M059J (cell line): ENCODE measurements around the gene SETDB2. TPM values are rescaled to one million over a fixed set of nuclear protein-coding genes. Genes with fewer than 3 reads are reported as not detected.

Experiments used
- DNase-seq: peaks from one replicate; pipeline ENCODE4 v3.0.0-alpha.2; 2012; ENCODE audit warnings: low read depth
- total RNA-seq: library from RNA; depleted of rRNA; stranded (reverse); fragments of >200 nt; shearing (Covaris generic); gene quantifications from 2 replicates; pipeline ENCODE4 v1.2.3, GENCODE V29; 2014; rRNA removed

The SETDB2 gene
- 4.9 and 8.0 TPM in 2 replicates for total RNA-seq

GRCh38 chr13:49443704-49444523 lies at the start of gene SETDB2, which contains the start of gene CAB39L:
Gene SETDB2 (plus strand): TSS chr13:49444274. CDS start chr13:49451894, 7,620 bp downstream.
Gene CAB39L (minus strand): TSS chr13:49444064. CDS start chr13:49382910, 61,154 bp downstream.
- peak; percentile 98 for DNase-seq

- DNase-seq = no peak
These were observed 48.6 kb upstream of the SETDB2 start for GRCh38 chr13:49395451-49395865.

GRCh38 chr13:49395878-49396380 lies 48.1 kb upstream of the SETDB2 start:
- no peak for DNase-seq

GRCh38 chr13:49399801-49400472 lies 44.1 kb upstream of the SETDB2 start:
- DNase-seq = no peak

GRCh38 chr13:49400755-49401659 lies 43.1 kb upstream of the SETDB2 start:
- DNase-seq = peak; percentile 17

GRCh38 chr13:49403996-49404702 lies 39.9 kb upstream of the SETDB2 start:
- DNase-seq = no peak

- DNase-seq = no peak
These were observed 39.4 kb upstream of the SETDB2 start for GRCh38 chr13:49404703-49405020.

GRCh38 chr13:49407068-49407467 lies 37.0 kb upstream of the SETDB2 start:
- DNase-seq = no peak

- DNase-seq = no peak
These were observed 36.1 kb upstream of the SETDB2 start for GRCh38 chr13:49407936-49408335.

GRCh38 chr13:49409008-49409407 lies 35.1 kb upstream of the SETDB2 start:
- DNase-seq = no peak

- DNase-seq = no peak
These were observed 34.1 kb upstream of the SETDB2 start for GRCh38 chr13:49410006-49410405.

- DNase-seq = no peak
These were observed 33.6 kb upstream of the SETDB2 start for GRCh38 chr13:49410477-49410876.

- DNase-seq = no peak
These were observed 32.7 kb upstream of the SETDB2 start for GRCh38 chr13:49411353-49411752.

- no peak for DNase-seq
These were observed 31.3 kb upstream of the SETDB2 start for GRCh38 chr13:49412749-49413148.

- no peak for DNase-seq
These were observed 26.9 kb upstream of the SETDB2 start for GRCh38 chr13:49417161-49417560.

GRCh38 chr13:49418206-49418605 lies 25.9 kb upstream of the SETDB2 start:
- no peak for DNase-seq

- DNase-seq = no peak
These were observed 24.8 kb upstream of the SETDB2 start for GRCh38 chr13:49419276-49419675.

GRCh38 chr13:49421391-49421790 lies 22.7 kb upstream of the SETDB2 start:
- peak; percentile 11 for DNase-seq

- DNase-seq = no peak
These were observed 20.0 kb upstream of the SETDB2 start for GRCh38 chr13:49424011-49424560.

GRCh38 chr13:49428041-49428763 lies 15.9 kb upstream of the SETDB2 start:
- DNase-seq = no peak
